ENCODE data around the gene ABCA8.
"Not testable (repeated sequence)": the region's sequence is repeated elsewhere in the genome, so short reads cannot be mapped to it uniquely, and the experiment has no call there.

- TF ChIP-seq MAX (IDR thresholded peaks at IDR 0.05); POLR2A (IDR thresholded peaks at IDR 0.05; ENCODE audit: control extremely low read depth in 1 of 2, low read depth in 2 of 2, low read length in 2 of 2): not testable (repeated sequence)
Observed at GRCh38 chr17:68959117-68959516, 3.9 kb upstream of the ABCA8 start.
